ENCODE measurements around the gene TTLL7.
"Not testable (repeated sequence)": the region's sequence is repeated elsewhere in the genome, so short reads cannot be mapped to it uniquely, and the experiment has no call there.

The TTLL7 gene

DNA sequence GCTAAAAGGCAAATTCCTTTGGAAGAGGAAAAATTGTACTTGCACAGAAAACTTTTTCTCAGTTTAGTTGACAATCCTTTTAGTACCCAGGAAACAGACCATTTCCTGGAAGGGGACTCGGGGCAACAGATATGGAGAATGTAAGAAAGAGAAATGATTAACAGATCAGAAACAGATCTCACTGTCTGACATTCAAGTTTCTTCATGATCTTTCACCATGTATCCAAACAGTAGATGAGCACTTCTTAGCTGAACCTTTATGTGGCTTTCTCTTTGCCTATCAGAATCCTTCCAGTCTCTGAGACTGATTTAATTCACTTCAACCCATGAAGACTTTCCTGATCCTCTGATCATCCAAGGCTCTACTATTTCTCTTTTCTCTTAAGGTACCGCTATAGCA lies 2.7 kb downstream of the TTLL7 start:
- no peak for DNase-seq

DNA sequence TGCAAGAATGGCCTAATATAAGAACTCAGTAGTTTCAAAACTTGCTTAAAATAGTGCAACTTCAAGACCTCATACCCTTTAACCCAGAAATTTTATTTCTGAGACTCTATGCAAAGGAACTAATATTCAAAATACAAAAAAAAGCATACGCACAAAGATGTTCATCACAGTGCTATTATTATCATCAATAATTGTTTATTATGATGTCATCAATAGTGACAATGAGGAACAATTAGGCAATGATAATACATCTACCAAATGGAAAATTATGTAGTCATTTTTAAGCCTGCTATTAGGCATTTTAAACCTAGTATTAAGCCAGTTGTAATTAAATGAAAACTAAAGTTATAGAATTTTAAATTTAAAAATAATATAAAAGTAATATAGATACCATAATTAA lies 3.3 kb downstream of the TTLL7 start:
- DNase-seq, result no peak

DNA sequence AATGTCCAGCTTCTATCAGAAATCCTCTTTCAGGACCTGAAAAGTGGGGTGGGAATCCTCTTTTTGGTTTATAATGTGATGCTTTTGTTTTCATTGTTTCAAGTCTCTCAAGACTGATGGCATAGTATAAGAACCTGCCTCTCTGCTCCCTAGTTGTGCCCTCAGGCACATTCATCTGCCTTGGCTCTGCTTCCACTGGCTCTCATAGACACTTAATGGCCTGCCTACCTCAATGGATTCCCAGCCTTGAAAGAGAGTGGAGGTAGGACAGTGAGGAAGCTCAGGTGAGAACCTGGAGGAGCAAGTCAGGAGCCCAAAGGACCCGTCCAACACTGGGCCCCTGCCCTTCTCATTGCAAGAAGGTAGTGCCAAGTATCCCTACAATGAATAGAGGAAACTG lies 4.8 kb downstream of the TTLL7 start:
- DNase-seq, result no peak

DNA sequence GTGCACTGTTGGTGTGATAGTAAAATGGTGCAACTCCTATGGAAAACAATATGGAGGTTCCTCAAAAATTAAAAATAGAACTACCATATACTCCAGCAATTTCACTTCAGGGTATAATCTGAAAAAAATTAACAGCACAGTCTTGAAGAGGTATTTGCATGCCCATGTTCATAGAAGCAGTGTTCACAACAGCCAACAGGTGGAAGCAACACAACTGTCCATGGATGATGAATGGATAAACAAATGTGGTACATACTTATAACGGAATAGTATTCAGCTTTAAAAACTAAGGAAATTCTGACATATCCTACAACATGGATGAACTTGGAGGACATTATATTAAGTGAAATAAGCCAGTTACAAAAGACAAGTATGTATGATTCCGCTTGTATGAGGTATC lies 8.2 kb downstream of the TTLL7 start:
- DNase-seq, result no peak

DNA sequence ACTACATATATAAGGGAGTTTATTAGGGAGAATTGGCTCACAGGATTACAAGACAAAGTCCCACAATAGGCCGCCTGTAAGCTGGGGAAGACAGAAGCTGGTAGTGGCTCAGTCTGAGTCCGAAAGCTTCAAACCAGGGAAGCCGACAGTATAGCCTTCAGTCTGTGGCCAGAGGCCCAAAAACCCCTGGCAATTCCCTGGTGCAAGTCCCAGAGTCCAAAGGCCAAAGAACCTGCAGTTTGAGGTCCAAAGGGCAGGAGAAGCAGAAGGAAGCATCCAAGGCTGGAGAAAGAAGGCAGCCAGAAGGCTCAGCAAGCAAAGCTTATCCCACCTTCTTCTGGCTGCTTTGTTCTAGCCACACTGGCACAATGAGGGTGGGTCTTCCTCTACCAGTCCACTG lies 13.9 kb downstream of the TTLL7 start:
- DNase-seq, result no peak

DNA sequence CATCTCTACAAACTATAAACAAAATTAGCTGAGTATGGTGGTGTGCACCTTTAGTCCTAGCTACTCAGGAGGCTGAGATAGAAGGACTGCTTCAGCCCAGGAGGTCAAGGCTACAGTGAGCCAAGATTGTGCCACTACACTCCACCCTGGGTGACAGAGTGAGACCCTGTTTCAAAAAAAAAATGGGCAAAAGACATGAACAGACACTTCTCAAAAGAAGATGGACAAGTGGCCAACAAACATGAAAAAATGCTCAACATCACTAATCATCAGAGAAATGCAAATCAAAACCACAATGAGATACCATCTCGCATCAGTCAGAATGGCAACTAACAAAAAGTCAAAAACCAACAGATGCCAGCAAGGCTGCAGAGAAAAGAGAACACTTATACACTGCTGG lies 15.0 kb downstream of the TTLL7 start:
- not testable (repeated sequence) for DNase-seq

DNA sequence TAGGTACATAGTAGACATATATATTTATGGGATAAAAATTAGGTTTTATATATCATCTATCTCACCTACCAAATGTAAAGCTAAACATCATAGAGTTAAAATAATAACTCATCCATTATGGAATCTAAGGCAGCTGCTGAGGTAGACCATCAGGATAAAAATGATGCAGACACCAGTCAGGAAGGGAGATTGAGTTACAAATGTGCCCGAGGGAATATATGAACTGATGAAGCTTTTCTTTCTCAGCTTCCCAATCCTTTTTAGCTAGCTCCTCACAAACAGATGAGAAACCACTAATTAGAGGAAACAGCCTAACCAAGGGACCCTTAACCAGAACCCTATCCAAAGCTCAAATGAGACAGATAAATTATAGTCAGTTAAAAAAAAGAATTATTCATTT lies 20.9 kb downstream of the TTLL7 start:
- peak; percentile 93 for DNase-seq

DNA sequence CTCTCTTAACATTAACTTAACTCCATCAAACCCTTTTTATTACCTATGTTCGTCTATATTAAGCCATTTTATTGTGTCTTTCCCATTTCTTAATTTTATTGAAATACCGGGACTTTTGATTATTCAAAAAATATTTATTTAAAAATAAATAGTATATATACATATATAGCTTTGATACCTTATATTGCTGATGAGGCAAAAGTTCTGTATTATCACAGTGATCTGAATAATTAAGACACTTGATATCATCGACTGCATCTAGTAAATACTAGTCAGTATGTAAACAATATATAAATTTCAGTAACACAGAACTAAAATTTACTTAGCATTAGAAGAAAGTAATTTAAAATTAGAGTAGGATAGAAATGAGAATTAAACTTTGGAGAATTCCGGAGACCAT lies 22.0 kb downstream of the TTLL7 start:
- no peak for DNase-seq

DNA sequence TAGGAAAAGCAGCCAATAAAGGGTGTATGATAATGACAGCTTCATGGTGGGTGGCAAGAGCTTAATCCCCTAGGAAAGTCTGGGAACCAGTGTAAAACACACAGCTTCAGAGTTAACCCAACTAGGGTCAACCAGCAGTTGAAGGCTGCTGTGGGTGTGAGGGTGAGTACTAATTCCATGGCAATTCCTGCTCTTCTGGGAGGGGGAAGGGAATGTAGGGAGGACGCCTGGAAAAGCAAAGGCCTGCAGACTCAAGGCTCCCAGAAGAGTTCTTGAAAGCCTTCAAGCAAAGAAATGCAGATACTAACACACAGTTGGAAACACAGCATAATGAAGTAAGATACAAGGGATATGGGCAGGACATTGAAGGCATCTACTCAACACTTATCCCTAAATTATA lies 28.1 kb downstream of the TTLL7 start:
- no peak for DNase-seq

DNA sequence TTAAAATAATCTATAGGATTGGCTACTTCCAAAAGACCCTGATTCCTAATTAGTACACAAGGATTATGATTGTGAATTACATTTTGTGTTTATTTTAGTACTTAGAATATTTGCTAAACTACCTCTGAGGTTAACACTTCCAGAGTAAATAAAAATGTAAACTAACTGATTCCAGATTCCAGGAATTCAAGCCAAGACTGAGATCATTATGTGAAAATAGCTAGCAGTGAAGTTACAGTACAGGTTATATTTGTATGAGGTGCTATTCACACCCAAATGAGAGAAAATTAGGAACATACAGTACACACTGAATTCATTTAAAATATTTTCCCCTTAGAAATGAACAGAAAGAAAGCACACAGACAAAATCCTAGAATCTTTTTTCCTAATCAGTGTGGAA lies 28.8 kb downstream of the TTLL7 start:
- DNase-seq, result no peak

DNA sequence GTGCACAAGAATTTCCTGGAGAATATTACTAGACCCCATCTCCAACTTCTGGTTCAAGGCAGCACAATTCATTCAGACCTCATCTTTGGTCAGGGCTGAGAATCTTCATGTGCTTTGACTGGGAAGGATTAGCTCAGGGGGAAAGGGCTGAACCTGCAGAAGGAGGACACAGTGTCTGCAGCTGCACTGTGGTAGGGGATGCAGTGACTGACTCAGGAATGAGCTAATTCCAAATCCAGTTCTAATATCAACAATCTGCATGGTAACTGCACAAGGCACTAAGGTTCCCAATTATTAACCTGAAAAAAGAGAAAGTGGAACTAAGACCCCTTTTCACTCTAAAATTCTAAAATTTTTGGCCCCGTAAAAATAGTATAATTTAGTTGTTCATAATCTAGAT lies 31.6 kb downstream of the TTLL7 start:
- DNase-seq, result no peak

DNA sequence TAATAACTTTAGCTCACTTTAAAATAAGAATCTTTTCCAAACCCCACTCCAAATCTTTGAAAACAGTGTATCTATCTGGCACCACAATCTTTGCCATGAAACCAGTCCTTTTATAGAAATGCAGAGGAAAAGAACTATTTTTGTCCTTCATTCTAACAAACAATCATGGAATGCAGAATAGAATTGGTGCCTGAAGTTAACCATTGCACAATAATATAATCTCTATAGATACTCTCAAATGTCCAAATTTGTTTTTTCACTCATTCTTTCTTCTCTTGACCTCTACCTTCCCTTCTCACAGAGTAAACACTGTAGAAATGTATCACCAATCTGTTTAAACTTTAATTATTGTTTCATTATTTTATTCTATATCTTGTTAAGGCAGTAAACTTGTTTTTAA lies 34.8 kb downstream of the TTLL7 start:
- no peak for DNase-seq

DNA sequence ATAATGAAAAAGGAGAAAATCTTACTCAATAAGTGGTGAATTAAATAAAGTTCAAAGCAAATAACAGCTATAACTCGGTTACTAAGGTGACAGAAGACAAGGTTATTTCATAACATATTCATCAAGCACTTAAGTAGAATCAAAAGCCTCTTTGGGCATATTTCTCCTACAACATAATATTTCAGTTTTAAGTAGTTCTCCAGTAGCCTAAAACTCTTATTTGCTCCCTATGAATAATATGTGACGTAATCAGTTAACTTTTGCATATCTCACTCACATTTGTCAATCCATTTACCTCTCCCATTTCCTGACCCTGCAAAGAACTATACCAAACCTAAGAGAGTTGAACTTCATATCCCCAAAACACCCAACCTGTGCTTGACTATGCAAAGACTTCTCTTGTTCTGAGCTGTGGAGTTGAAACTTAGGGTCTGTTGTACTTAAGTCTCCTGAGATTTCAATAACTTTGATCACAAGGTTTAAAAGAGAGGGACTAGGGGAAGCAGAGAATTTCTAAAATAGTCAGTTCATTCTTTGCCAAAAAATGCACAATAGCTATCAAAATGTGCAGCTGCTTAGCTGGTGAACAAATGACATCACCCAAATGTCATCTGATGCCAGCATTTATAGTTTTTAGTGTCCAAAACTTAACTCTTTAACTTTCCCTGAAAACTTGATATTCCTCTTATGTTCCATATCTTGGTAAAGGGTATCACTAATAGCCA lies 37.2 kb downstream of the TTLL7 start:
- no peak for DNase-seq

DNA sequence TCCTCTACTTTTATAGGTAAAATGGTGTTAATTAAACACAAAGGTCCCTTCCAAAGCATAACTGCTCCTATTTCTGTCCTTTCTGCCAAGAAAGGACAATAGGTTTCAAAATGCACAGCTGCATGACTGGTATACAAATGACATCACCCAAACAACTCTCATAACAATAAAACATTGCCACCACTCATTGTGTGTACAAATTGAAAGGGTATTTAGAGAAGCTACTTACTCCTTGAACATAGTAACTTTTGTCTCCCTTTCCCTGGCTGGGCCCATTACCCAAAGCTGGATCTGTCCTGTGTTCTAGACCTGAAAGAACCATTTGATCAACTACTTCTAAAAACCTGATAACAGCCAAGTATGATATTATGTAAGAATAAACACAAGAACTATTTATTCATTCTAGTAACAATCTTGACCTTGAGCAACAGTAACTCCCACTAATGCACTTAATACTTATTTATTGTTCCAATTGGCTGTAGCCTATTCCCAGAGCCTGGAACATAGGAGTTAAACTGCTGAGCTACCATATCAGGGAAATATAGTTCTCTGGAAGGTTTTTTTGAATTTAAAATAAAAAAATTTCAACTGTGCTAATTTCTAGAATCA lies 38.2 kb downstream of the TTLL7 start:
- DNase-seq, result no peak

DNA sequence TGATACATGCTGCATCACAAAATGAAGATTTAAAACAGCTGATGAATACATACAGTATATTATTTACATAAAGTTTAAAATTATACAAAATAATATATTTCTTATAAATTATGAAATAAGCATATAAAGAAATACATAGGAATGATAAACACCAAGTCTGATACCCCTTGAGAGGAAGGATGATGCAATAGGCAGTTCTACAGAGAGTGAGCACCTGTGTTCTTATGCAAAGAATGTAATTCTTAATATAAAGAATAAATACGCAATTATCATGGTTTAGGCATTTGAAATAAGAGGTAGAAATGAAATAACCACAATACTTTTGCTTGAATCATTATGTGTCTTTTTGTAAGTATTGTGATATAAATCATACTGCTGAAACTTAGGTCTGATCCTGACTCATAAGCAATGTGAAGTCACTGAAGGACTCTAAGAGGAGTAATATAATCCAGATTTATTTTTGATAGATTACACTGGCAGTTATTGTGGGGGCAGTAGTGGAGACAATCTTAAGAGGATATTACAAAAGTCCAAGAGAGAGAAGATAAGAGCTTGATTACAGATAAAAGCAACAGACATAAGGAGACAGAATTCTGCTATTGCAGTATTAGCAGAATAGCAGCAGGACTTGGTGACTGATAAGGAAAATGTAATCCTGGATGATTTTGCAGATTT lies 39.0 kb downstream of the TTLL7 start:
- no peak for DNase-seq

DNA sequence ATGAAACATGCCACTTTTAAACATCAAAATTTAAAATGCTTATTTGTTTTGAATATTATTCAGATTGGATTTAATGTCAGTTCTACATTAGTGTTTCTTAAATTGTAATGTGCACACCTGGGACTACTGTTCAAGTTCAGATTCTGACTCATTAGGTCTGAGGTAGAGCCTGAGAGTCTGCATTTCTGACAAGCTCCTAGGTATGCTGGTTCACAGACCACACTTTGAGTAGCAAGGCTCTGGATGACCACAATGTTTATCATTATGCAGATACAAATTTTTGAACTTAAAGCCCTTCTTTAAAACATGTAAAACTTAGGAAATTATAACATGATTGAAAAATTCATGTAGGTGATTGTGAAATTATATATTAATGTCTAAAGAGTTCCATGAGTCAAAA lies 40.2 kb downstream of the TTLL7 start:
- DNase-seq, result no peak

DNA sequence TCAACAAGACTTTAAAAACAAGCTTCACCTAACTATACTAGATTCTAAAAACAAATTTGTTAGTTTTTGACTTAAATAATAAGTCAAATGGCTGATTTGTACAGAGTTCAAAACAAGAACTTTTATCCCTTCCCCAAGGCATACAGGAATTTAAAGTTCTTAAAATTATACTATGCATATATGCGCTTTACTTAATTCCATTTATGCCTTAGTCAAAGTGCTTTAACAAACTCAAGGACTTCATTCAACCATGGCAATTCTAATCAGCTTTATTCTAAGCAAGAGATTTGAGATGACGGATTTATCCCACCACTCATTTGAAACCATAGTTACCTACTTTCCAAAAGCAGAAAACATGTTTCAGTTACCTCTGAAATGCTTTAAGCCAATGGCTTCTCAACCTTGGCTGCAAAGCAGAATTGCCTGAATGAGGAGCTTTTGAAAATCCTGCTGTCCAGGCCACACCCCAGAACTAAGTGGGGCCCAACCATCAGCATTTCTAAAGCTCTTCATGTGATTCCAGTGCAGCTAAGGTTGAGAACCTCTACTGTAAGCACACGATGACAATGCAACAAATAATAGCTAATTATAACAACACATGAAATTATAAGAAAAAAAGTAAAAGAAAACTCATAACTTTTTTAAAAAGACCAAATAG lies 44.6 kb downstream of the TTLL7 start:
- DNase-seq, result no peak

DNA sequence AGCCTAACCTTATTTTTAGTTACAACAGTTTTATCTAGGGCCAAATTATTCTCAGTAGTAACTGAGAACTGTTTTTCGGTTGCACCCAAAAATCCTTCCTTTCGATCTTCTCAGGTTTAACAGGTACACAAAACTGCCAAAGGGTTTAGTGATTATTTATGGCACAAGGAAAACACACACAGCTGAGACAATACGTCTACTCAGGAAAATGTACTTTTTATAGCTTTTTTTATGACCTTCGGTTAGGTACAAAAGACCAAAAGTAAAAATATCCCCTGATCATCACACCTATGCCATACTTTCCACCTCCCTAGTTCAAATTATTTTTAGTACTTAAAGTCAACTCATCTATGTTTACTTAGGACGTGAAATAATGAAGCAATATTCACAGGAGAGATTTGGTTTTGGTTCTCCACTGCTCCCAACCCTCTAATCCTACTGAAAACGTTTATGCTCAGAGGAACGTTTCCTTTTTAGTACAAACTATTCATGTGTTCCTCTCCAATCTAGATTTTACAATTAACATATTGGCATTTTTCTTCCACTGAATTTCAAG lies 48.7 kb downstream of the TTLL7 start:
- DNase-seq, result no peak

DNA sequence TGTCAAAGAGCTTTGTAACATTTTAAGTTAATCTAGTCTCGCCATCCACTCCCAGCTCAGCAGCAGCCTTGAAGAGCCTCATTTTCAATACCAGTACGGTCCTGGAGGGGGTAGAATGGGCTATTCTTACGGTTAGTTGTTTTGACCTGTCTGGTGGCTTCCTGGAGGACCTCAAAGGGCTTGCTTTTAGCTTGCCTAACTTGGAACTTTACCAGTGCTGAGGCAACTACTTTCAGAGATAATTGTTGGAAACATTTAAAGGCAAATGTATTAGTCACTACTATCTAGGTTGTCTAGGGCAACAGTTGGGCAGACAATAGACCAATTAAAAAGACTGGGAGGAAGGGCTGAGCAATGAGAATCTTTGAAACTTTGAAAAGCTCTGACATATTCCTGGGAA lies 56.0 kb downstream of the TTLL7 start:
- DNase-seq, result no peak

DNA sequence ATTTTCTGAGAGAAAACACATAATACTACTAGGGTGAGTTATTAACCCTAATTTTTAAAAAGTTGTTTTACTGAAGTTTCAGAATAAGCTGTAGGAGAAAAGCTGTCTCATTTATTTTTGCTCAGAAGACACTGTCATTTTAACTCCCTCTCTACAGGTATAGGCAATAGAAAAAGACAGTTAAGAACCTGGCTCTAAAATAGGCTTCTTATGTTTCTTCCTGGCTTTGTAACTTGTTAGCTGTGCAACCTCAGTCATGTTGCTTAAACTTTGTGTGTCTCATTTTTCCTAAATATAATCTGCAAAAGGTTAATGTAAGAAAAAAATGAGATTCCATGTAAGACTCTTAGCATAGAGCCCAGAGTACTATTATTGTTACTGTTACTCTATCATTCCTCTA lies 64.4 kb downstream of the TTLL7 start:
- DNase-seq, result no peak

DNA sequence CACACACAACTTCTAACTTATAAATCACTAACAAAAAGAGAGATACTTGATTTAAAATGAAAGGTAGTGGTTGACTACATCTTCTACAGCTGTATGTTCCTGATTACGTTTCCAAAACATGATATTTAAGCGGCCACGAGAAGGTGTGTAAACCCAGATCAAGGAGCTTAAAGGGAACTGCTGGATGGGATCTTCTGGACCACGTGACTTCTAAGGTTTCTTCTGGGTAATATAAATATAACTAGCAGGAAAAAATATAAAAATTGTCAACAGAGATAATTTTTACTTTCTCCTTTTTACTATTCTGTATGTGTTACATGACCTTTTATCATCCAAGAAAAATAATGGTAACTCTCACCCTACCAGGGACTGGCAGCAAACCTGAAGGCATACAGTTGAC lies 66.2 kb downstream of the TTLL7 start:
- no peak for DNase-seq

DNA sequence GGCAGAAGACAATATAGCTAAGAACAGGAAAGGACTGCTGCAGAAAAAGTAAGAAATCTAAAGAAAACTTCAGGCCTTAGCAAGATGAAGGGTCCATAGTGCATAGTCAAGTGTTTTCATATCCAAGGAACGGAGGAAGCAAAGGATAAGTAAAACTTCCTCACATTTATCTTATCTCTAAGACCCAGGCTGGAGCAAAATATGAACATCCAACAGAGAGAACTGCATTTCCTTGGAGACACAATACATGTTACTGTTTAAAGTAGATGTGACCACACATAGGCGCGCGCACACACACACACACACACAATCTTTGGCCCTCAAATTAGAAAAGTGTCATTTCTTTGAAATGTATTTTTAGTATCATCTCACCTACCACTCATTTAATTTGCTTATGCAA lies 66.7 kb downstream of the TTLL7 start:
- no peak for DNase-seq

DNA sequence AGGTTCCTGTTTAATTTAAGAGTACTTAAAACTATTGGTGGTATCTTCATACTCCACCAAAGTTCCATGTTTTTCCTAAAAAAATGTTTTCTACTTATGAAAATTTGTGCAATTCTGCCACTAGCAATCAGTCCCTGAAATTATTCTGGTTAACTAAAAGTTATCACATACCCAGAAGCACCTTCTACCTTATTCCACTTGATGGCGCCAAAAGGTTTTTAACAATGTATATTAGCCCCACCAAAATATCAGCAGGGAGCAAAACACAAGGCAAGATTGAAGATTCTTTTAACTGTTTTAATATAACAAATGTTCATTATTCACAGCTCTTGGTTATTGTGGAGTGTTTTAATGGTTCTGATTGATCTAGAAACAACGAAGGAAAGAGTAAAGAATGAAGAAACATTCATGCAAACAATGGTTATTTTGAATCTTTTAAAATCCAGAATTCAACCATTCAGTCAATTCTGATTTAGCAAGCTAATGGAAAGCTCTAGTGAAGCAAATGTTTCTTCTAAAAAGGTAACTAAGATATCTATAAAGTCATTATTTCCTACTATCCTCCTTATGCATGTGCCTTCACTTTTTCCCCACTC lies 67.2 kb downstream of the TTLL7 start:
- peak; percentile 44 for DNase-seq
